Fibroblast of lung (primary cell): ENCODE data around the gene APBB2. TPM values are rescaled to one million over a fixed set of nuclear protein-coding genes. Genes with fewer than 3 reads are reported as not detected.

ENCODE experiments used
- DNase-seq, 2 donors: peaks; one replicate each; pipeline versions ENCODE4 v3.0.0 to v3.0.0-alpha.2; 2010; ENCODE audit warnings: low read depth in 2 of 2
- H2AFZ ChIP-seq: 2 replicates; pipeline ENCODE4 v1.5.1; 2012; ENCODE audit warnings: low read length, control low read depth, inconsistent platforms
- H3K27ac ChIP-seq: 2 replicates; pipeline ENCODE4 v1.5.1; 2011; ENCODE audit warnings: low read length, control low read depth; ENCODE audit not compliant: insufficient read depth
- H3K27me3 ChIP-seq: 2 replicates; pipeline ENCODE4 v1.5.1; 2011; ENCODE audit warnings: mild to moderate bottlenecking, low read length; ENCODE audit not compliant: control insufficient read depth, insufficient read depth
- H3K36me3 ChIP-seq: 2 replicates; pipeline ENCODE4 v1.5.1; 2011; ENCODE audit warnings: low read length; ENCODE audit not compliant: control insufficient read depth, insufficient read depth
- H3K4me1 ChIP-seq: 2 replicates; pipeline ENCODE4 v1.5.1; 2011; ENCODE audit warnings: low read length; ENCODE audit not compliant: control insufficient read depth, insufficient read depth; ENCODE audit errors: extremely low read depth
- H3K4me2 ChIP-seq: 2 replicates; pipeline ENCODE4 v1.5.1; 2011; ENCODE audit warnings: low read length, control low read depth; ENCODE audit not compliant: insufficient read depth; ENCODE audit errors: extremely low read depth
- H3K4me3 ChIP-seq, 4 experiments: fragments of 200-600 bp in 1 of 4; sonication (generic) in 1 of 4; replicated peaks in 1 of 4; 2 replicates each; pipeline ENCODE4 v1.5.1; 2011 to 2016; ENCODE audit warnings: low read length in 4 of 4, low read depth in 3 of 4, mild to moderate bottlenecking in 3 of 4, control low read depth in 2 of 4, inconsistent platforms in 1 of 4, mixed read lengths in 1 of 4; ENCODE audit not compliant: insufficient read depth in 1 of 4; ENCODE audit errors: control extremely low read depth in 1 of 4
- H3K79me2 ChIP-seq: 2 replicates; pipeline ENCODE4 v1.5.1; 2012; ENCODE audit warnings: mild to moderate bottlenecking, low read length, inconsistent platforms; ENCODE audit not compliant: control insufficient read depth, insufficient read depth
- H3K9ac ChIP-seq: 2 replicates; pipeline ENCODE4 v1.5.1; 2011; ENCODE audit warnings: mild to moderate bottlenecking, low read length, control low read depth; ENCODE audit not compliant: insufficient read depth
- H3K9me3 ChIP-seq: 2 replicates; pipeline ENCODE4 v1.5.1; 2012; ENCODE audit warnings: low read depth, low read length; ENCODE audit not compliant: control insufficient read depth, insufficient read depth
- H4K20me1 ChIP-seq: 2 replicates; pipeline ENCODE4 v1.5.1; 2011; ENCODE audit warnings: low read length; ENCODE audit not compliant: control insufficient read depth, insufficient read depth; ENCODE audit errors: extremely low read depth
- CTCF ChIP-seq, 2 donors: IDR thresholded peaks in 1 of 2; conservative IDR thresholded peaks in 1 of 2; 1 replicate in 1 of 2; 2 replicates in 1 of 2; pipeline ENCODE4 v1.5.1; 2011 to 2012; ENCODE audit warnings: low read length in 2 of 2, control low read depth in 1 of 2, inconsistent platforms in 1 of 2, low read depth in 1 of 2, mild to moderate bottlenecking in 1 of 2
- EZH2 ChIP-seq: IDR thresholded peaks from 2 replicates; pipeline ENCODE4 v1.5.1; 2012; ENCODE audit warnings: low read length, control low read depth, mild to moderate bottlenecking; ENCODE audit errors: missing control alignments
- polyA plus RNA-seq, 2 donors: library from polyadenylated mRNA; depleted of rRNA in 1 of 2; stranded (reverse) in 1 of 2; unstranded in 1 of 2; fragments of >200 nt; gene quantifications; 2 replicates each; pipeline ENCODE4 v1.2.1, GENCODE V29; 2011 to 2012; ENCODE audit warnings: missing spikeins in 1 of 2
- total RNA-seq: library from RNA; depleted of rRNA; stranded (reverse); fragments of >200 nt; gene quantifications from 2 replicates; pipeline ENCODE4 v1.2.1, GENCODE V29; 2014

Gene APBB2
- total and polyA plus RNA-seq, 2 donors (not counting 1 experiment from before 2014, with no cell fraction given) = 25.1 to 29.8 TPM

GRCh38 chr4:40782876-40783275 is 431.5 kb downstream of the APBB2 start:
- no peaks in the 10 kb centered on the region for H3K27me3 ChIP-seq
- H3K36me3 ChIP-seq = no peaks in the 10 kb centered on the region
- no peak overlapping the region for H3K9ac ChIP-seq
- no peak overlapping the region for H3K27ac ChIP-seq
- no peaks in the 10 kb centered on the region for H3K79me2 ChIP-seq
- TF ChIP-seq CTCF (conservative IDR thresholded peaks at IDR 0.05 in 1 of 2, IDR thresholded peaks at IDR 0.05 in 1 of 2; ENCODE audit: low read depth in 1 of 2, low read length in 2 of 2) = no peak
- no peak for TF ChIP-seq EZH2
- DNase-seq = no peak
- no peaks in the 10 kb centered on the region for H3K4me1 ChIP-seq
- H3K9me3 ChIP-seq = no peaks in the 10 kb centered on the region
- H3K4me3 ChIP-seq = no peak overlapping the region
- no peak overlapping the region for H3K4me2 ChIP-seq
- no peak overlapping the region for H2AFZ ChIP-seq
- H4K20me1 ChIP-seq = no peaks in the 10 kb centered on the region

GRCh38 chr4:40778090-40778489 is 436.3 kb downstream of the APBB2 start:
- Histone ChIP-seq H3K79me2 (no peaks in the 10 kb centered on the region), H3K4me3 (no peak overlapping the region), H2AFZ (no peak overlapping the region), H3K9me3 (no peaks in the 10 kb centered on the region), H3K27ac (no peak overlapping the region), H3K9ac (no peak overlapping the region), H3K27me3 (no peaks in the 10 kb centered on the region), H3K36me3 (no peaks in the 10 kb centered on the region), H3K4me1 (no peaks in the 10 kb centered on the region), H3K4me2 (no peak overlapping the region), H4K20me1 (no peaks in the 10 kb centered on the region)
- no peak for DNase-seq
- TF ChIP-seq CTCF (conservative IDR thresholded peaks at IDR 0.05 in 1 of 2, IDR thresholded peaks at IDR 0.05 in 1 of 2; ENCODE audit: low read depth in 1 of 2, low read length in 2 of 2) = no peak
- TF ChIP-seq EZH2 = no peak

- H3K27me3 ChIP-seq = no peaks in the 10 kb centered on the region
- no peaks in the 10 kb centered on the region for H3K79me2 ChIP-seq
- H3K9me3 ChIP-seq = no peaks in the 10 kb centered on the region
- H4K20me1 ChIP-seq = no peaks in the 10 kb centered on the region
- no peak overlapping the region for H2AFZ ChIP-seq
- no peak overlapping the region for H3K4me3 ChIP-seq
- no peak overlapping the region for H3K27ac ChIP-seq
- DNase-seq = peak; percentile 45 to 78
- H3K4me2 ChIP-seq = no peak overlapping the region
- H3K36me3 ChIP-seq = no peaks in the 10 kb centered on the region
- H3K9ac ChIP-seq = no peak overlapping the region
- no peaks in the 10 kb centered on the region for H3K4me1 ChIP-seq
- no peak for TF ChIP-seq EZH2
- TF ChIP-seq CTCF (conservative IDR thresholded peaks at IDR 0.05 in 1 of 2, IDR thresholded peaks at IDR 0.05 in 1 of 2; ENCODE audit: low read depth in 1 of 2, low read length in 2 of 2) = no peak
Measured at GRCh38 chr4:40769266-40769665, 445.1 kb downstream of the APBB2 start.
